GM12878 (cell line): Measurements from ENCODE around the gene THTPA. TPM values are rescaled to one million over a fixed set of nuclear protein-coding genes. Genes with fewer than 3 reads are reported as not detected.

Source experiments
- BRCA1 ChIP-seq: IDR thresholded peaks from 2 replicates; pipeline ENCODE4 v1.6.1; 2011; ENCODE audit warnings: low read depth, low read length, improper control_type of control experiment
- CBX3 ChIP-seq: fragments of 200-600 bp; sonication (generic); IDR thresholded peaks from 2 replicates; pipeline ENCODE4 v1.6.1; 2016; ENCODE audit warnings: low read depth, borderline replicate concordance
- DPF2 ChIP-seq: fragments of 450-650 bp; IDR thresholded peaks from 2 replicates; pipeline ENCODE4 v1.6.1; 2017; ENCODE audit warnings: mild to moderate bottlenecking
- FOXM1 ChIP-seq: IDR thresholded peaks from 2 replicates; pipeline ENCODE4 v1.6.1; 2012; ENCODE audit warnings: low read depth, mild to moderate bottlenecking, inconsistent platforms, low read length, moderate library complexity
- HDAC6 ChIP-seq: fragments of 200-600 bp; sonication (generic); IDR thresholded peaks from one replicate; pipeline ENCODE4 v1.8.0; 2017; ENCODE audit warnings: antibody characterized with exemption; ENCODE audit not compliant: unreplicated experiment
- IKZF1 ChIP-seq: fragments of 450-650 bp; conservative IDR thresholded peaks from 2 replicates; pipeline ENCODE4 v1.6.1; 2017; ENCODE audit warnings: antibody characterized with exemption, mild to moderate bottlenecking
- KAT2A ChIP-seq: conservative IDR thresholded peaks from 2 replicates; pipeline ENCODE4 v1.6.1; 2011; ENCODE audit warnings: low read depth, low read length; ENCODE audit not compliant: control insufficient read depth
- KDM1A ChIP-seq: fragments of 200-600 bp; sonication (generic); IDR thresholded peaks from 2 replicates; pipeline ENCODE4 v1.6.1; 2016; ENCODE audit warnings: borderline replicate concordance
- MEF2B ChIP-seq: fragments of 450-650 bp; IDR thresholded peaks from 2 replicates; pipeline ENCODE4 v1.6.1; 2018; ENCODE audit warnings: mild to moderate bottlenecking, moderate library complexity; ENCODE audit not compliant: partially characterized antibody, poor library complexity, severe bottlenecking
- NFIC ChIP-seq: IDR thresholded peaks from 2 replicates; pipeline ENCODE4 v1.6.1; 2012; ENCODE audit warnings: low read depth, mild to moderate bottlenecking, inconsistent platforms, low read length, moderate library complexity
- RELA ChIP-seq: fragments of 450-650 bp; IDR thresholded peaks from 2 replicates; pipeline ENCODE4 v1.8.0; 2014; ENCODE audit warnings: borderline replicate concordance; ENCODE audit not compliant: partially characterized antibody
- RFX5 ChIP-seq: IDR thresholded peaks from 2 replicates; pipeline ENCODE4 v1.6.1; 2011; ENCODE audit warnings: low read depth, low read length, improper control_type of control experiment
- SREBF1 ChIP-seq: IDR thresholded peaks from 2 replicates; pipeline ENCODE4 v1.6.1; 2012; ENCODE audit warnings: mild to moderate bottlenecking, low read length
- STAT1 ChIP-seq: fragments of 450-650 bp; conservative IDR thresholded peaks from 2 replicates; pipeline ENCODE4 v1.6.1; 2014; ENCODE audit warnings: antibody characterized with exemption, mild to moderate bottlenecking
- TCF3 ChIP-seq: IDR thresholded peaks from 2 replicates; pipeline ENCODE4 v1.6.1; 2012; ENCODE audit warnings: low read depth, mild to moderate bottlenecking, low read length, borderline replicate concordance; ENCODE audit not compliant: insufficient read depth
- ZNF274 ChIP-seq: IDR thresholded peaks from one replicate; pipeline ENCODE4 v1.8.0; 2011; ENCODE audit not compliant: insufficient read length, insufficient read depth
- polyA plus RNA-seq, 11 experiments: library from polyadenylated mRNA; depleted of rRNA in 4 of 11; unstranded in 6 of 11; stranded (reverse) in 5 of 11; fragments of >200 nt; fragmentation: Nextera tagmentation in 4 of 11; fragmentation: Illumina TruSeq in 1 of 11; extraction: Ambion mirVana in 4 of 11; extraction: Trizol in 1 of 11; gene quantifications; 1 replicate in 1 of 11; 2 replicates in 10 of 11; pipeline versions ENCODE4 v1.2.1 to v1.2.3, GENCODE V29; 2011 to 2016; ENCODE audit warnings: inconsistent platforms in 2 of 11, missing spikeins in 2 of 11, low read depth in 1 of 11
- total RNA-seq, 4 experiments: library from RNA; depleted of rRNA in 3 of 4; stranded (reverse); fragments of >200 nt in 3 of 4; fragmentation: Illumina TruSeq in 1 of 4; extraction: Trizol in 1 of 4; gene quantifications; 2 replicates each; pipeline versions ENCODE4 v1.2.1 to v1.2.3, GENCODE V29; 2013 to 2021
- TF ChIP-seq, protein P1 (sequence below): fragments of 450-650 bp; IDR thresholded peaks from 2 replicates; pipeline ENCODE4 v1.6.1; 2017; ENCODE audit warnings: antibody characterized with exemption, mild to moderate bottlenecking, moderate library complexity
- TF ChIP-seq, protein P2 (sequence below): IDR thresholded peaks from 2 replicates; pipeline ENCODE4 v1.6.1; 2012; ENCODE audit warnings: low read depth, low read length, improper control_type of control experiment
- TF ChIP-seq, protein P3 (sequence below): IDR thresholded peaks from 2 replicates; pipeline ENCODE4 v1.6.1; 2011; ENCODE audit warnings: low read depth, low read length, improper control_type of control experiment, borderline replicate concordance
- TF ChIP-seq, protein P4 (sequence below): IDR thresholded peaks from 2 replicates; pipeline ENCODE4 v1.6.1; 2012; ENCODE audit warnings: low read depth, low read length, improper control_type of control experiment
- TF ChIP-seq, protein P5 (sequence below): fragments of 450-650 bp; IDR thresholded peaks from 2 replicates; pipeline ENCODE4 v1.6.1; 2017; ENCODE audit warnings: mild to moderate bottlenecking

The THTPA gene
- total and polyA plus RNA-seq, 10 of the 15 experiments (the other 5 are each of a cell fraction or from before 2014, with no cell fraction given), result 3.1 to 24.9 (median 12.8) TPM

DNA sequence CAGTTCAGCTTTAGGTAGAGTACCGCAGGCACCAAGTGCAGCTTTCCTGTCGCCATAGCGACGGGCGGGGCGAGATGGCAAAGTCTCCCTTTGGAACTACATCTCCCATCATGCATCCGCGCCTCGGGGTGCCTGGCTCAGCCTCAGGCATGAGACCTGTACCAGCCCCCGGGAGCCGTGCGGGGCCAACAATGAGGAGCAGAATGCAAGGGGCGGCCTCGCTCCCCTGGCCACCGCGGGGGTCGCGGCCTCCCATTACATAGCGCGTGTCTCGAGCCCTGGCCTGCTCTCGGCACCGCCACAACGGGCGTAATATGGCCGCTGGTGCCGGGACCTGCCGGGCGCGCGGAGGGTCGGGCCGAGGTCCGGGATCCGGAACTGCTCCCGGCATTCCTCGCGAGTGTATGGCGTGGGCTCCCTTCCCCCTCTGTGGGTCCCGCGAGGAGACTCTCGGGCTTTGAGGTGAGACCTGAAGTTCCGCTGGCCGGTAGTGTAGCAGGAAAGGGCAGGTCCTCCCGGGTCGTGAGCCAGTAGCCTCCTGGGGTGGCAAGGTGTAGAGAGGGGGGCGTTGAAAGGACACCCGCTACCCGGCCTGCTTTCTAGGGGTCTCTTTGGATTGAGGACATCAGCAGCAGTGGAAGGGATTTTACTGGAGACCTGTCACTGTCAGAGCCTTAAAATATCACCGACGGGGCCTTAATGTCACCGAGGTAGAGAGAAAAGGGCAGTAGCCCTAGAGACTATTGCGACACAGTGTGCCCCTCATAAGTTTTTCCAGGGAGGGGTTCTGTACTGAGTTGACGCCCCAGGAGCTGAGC is at the start of gene THTPA (continued):
- peak; percentile 73 for TF ChIP-seq BRCA1
- no peak for TF ChIP-seq KDM1A
- TF ChIP-seq CBX3, result no peak
- TF ChIP-seq FOXM1, result no peak
- TF ChIP-seq, protein P1, sequence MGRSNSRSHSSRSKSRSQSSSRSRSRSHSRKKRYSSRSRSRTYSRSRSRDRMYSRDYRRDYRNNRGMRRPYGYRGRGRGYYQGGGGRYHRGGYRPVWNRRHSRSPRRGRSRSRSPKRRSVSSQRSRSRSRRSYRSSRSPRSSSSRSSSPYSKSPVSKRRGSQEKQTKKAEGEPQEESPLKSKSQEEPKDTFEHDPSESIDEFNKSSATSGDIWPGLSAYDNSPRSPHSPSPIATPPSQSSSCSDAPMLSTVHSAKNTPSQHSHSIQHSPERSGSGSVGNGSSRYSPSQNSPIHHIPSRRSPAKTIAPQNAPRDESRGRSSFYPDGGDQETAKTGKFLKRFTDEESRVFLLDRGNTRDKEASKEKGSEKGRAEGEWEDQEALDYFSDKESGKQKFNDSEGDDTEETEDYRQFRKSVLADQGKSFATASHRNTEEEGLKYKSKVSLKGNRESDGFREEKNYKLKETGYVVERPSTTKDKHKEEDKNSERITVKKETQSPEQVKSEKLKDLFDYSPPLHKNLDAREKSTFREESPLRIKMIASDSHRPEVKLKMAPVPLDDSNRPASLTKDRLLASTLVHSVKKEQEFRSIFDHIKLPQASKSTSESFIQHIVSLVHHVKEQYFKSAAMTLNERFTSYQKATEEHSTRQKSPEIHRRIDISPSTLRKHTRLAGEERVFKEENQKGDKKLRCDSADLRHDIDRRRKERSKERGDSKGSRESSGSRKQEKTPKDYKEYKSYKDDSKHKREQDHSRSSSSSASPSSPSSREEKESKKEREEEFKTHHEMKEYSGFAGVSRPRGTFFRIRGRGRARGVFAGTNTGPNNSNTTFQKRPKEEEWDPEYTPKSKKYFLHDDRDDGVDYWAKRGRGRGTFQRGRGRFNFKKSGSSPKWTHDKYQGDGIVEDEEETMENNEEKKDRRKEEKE, result no peak
- no peak for TF ChIP-seq HDAC6
- TF ChIP-seq RELA, result peak; percentile 76
- peak; percentile 41; the same call in 1 of the 2 replicates for TF ChIP-seq SREBF1
- no peak for TF ChIP-seq NFIC
- TF ChIP-seq, protein P2, sequence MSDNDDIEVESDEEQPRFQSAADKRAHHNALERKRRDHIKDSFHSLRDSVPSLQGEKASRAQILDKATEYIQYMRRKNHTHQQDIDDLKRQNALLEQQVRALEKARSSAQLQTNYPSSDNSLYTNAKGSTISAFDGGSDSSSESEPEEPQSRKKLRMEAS, result peak; percentile 72; the same call in 1 of the 2 replicates
- TF ChIP-seq, protein P3, sequence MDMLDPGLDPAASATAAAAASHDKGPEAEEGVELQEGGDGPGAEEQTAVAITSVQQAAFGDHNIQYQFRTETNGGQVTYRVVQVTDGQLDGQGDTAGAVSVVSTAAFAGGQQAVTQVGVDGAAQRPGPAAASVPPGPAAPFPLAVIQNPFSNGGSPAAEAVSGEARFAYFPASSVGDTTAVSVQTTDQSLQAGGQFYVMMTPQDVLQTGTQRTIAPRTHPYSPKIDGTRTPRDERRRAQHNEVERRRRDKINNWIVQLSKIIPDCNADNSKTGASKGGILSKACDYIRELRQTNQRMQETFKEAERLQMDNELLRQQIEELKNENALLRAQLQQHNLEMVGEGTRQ, result no peak
- TF ChIP-seq MEF2B, result peak; percentile 53
- TF ChIP-seq KAT2A, result no peak
- TF ChIP-seq TCF3, result peak; percentile 46; the same call in 1 of the 2 replicates
- TF ChIP-seq RFX5, result no peak; the same call in 1 of the 2 replicates
- TF ChIP-seq ZNF274, result no peak
- TF ChIP-seq, protein P4, sequence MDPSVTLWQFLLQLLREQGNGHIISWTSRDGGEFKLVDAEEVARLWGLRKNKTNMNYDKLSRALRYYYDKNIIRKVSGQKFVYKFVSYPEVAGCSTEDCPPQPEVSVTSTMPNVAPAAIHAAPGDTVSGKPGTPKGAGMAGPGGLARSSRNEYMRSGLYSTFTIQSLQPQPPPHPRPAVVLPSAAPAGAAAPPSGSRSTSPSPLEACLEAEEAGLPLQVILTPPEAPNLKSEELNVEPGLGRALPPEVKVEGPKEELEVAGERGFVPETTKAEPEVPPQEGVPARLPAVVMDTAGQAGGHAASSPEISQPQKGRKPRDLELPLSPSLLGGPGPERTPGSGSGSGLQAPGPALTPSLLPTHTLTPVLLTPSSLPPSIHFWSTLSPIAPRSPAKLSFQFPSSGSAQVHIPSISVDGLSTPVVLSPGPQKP, result peak; percentile 75
- peak; percentile 98 for TF ChIP-seq IKZF1
- TF ChIP-seq, protein P5, sequence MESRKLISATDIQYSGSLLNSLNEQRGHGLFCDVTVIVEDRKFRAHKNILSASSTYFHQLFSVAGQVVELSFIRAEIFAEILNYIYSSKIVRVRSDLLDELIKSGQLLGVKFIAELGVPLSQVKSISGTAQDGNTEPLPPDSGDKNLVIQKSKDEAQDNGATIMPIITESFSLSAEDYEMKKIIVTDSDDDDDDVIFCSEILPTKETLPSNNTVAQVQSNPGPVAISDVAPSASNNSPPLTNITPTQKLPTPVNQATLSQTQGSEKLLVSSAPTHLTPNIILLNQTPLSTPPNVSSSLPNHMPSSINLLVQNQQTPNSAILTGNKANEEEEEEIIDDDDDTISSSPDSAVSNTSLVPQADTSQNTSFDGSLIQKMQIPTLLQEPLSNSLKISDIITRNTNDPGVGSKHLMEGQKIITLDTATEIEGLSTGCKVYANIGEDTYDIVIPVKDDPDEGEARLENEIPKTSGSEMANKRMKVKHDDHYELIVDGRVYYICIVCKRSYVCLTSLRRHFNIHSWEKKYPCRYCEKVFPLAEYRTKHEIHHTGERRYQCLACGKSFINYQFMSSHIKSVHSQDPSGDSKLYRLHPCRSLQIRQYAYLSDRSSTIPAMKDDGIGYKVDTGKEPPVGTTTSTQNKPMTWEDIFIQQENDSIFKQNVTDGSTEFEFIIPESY, result no peak
- TF ChIP-seq DPF2, result peak; percentile 29; the same call in 1 of the 2 replicates
- TF ChIP-seq STAT1, result peak; percentile 92; the same call in 1 of the 2 replicates
